Activated gamma-delta T cell (primary cell): ENCODE results near the gene COLQ.
"Not testable (repeated sequence)": the region's sequence is repeated elsewhere in the genome, so short reads cannot be mapped to it uniquely, and the experiment has no call there.

Source experiments
- DNase-seq: peaks from one replicate; lab custom pipeline; 2025; lab: John Stamatoyannopoulos, UW

The COLQ gene

GRCh38 chr3:15490158-15490557 is 31.3 kb downstream of the COLQ start:
- DNase-seq, result no peak

- DNase-seq, result no peak
Observed at GRCh38 chr3:15488002-15488401, 33.5 kb downstream of the COLQ start.

GRCh38 chr3:15486979-15487378 is 34.5 kb downstream of the COLQ start:
- DNase-seq, result no peak

- DNase-seq, result no peak
Observed at GRCh38 chr3:15486020-15486419, 35.5 kb downstream of the COLQ start.

GRCh38 chr3:15484551-15484950 is 37.0 kb downstream of the COLQ start:
- not testable (repeated sequence) for DNase-seq

- DNase-seq, result no peak
Observed at GRCh38 chr3:15479400-15480224, 41.9 kb downstream of the COLQ start.

GRCh38 chr3:15478640-15478979 is 42.9 kb downstream of the COLQ start:
- DNase-seq, result no peak

GRCh38 chr3:15477951-15478639 is 43.4 kb downstream of the COLQ start:
- DNase-seq, result no peak

GRCh38 chr3:15476378-15476777 is 45.1 kb downstream of the COLQ start:
- DNase-seq, result no peak

- no peak for DNase-seq
Observed at GRCh38 chr3:15475161-15475560, 46.3 kb downstream of the COLQ start.

GRCh38 chr3:15471861-15472260 is 49.6 kb downstream of the COLQ start:
- DNase-seq, result no peak

GRCh38 chr3:15470849-15471248 is 50.7 kb downstream of the COLQ start:
- no peak for DNase-seq

GRCh38 chr3:15470261-15470660 is 51.2 kb downstream of the COLQ start:
- DNase-seq, result no peak

- DNase-seq, result no peak
Observed at GRCh38 chr3:15467227-15468181, 54.0 kb downstream of the COLQ start.

GRCh38 chr3:15465876-15466585 is 55.5 kb downstream of the COLQ start:
- DNase-seq, result no peak

- DNase-seq, result no peak
Observed at GRCh38 chr3:15462451-15462850, 59.1 kb downstream of the COLQ start.

- no peak for DNase-seq
Observed at GRCh38 chr3:15460891-15461531, 60.5 kb downstream of the COLQ start.

- no peak for DNase-seq
Observed at GRCh38 chr3:15458212-15458780, 63.2 kb downstream of the COLQ start.

GRCh38 chr3:15456915-15457314 is 64.6 kb downstream of the COLQ start:
- not testable (repeated sequence) for DNase-seq

GRCh38 chr3:15456321-15456720 is 65.2 kb downstream of the COLQ start:
- DNase-seq, result no peak

- DNase-seq, result no peak
Observed at GRCh38 chr3:15455756-15456155, 65.8 kb downstream of the COLQ start.
